Measurements from ENCODE around the gene UBB.
"Not testable (repeated sequence)": the region's sequence is repeated elsewhere in the genome, so short reads cannot be mapped to it uniquely, and the experiment has no call there.

- TF ChIP-seq CTCF (IDR thresholded peaks at IDR 0.05; ENCODE audit: insufficient read depth, low read depth, low read length); EZH2 (IDR thresholded peaks at IDR 0.05; ENCODE audit: insufficient read depth, low read length): not testable (repeated sequence)
Observed at GRCh38 chr17:16403847-16404246, 23.0 kb downstream of the UBB start.
